Psoas muscle (tissue), 8 donors: ENCODE measurements around the gene ZBTB9. TPM values are rescaled to one million over a fixed set of nuclear protein-coding genes. Genes with fewer than 3 reads are reported as not detected.

Source experiments
- ATAC-seq, 4 donors: fragments of 200-7000 bp; cut with Tn5 transposase; one replicate each; pipeline ENCODE4 v1.9.1; 2020; ENCODE audit warnings: moderate library complexity in 3 of 4, mild to moderate bottlenecking in 2 of 4
- DNase-seq, 2 donors: peaks; one replicate each; pipeline ENCODE4 v3.0.0-alpha.2; 2020
- H3K27ac ChIP-seq: fragments of 200-600 bp; one replicate; pipeline ENCODE4 v1.8.0; 2022
- H3K27me3 ChIP-seq, 3 donors: fragments of 200-600 bp in 1 of 3; one replicate each; pipeline versions ENCODE4 v1.6.1 to v1.8.0; 2013 to 2022; ENCODE audit warnings: low read length in 2 of 3, mild to moderate bottlenecking in 2 of 3, moderate library complexity in 1 of 3; ENCODE audit not compliant: insufficient read depth in 3 of 3
- H3K36me3 ChIP-seq, 2 donors: fragments of 200-600 bp in 1 of 2; one replicate each; pipeline versions ENCODE4 v1.6.1 to v1.8.0; 2013 to 2022; ENCODE audit warnings: low read depth in 1 of 2, mild to moderate bottlenecking in 1 of 2, moderate library complexity in 1 of 2; ENCODE audit not compliant: insufficient read depth in 1 of 2
- H3K4me1 ChIP-seq: fragments of 200-600 bp; one replicate; pipeline ENCODE4 v1.8.0; 2022
- H3K4me3 ChIP-seq: fragments of 200-600 bp; one replicate; pipeline ENCODE4 v1.8.0; 2022; ENCODE audit warnings: mild to moderate bottlenecking
- H3K9me3 ChIP-seq: fragments of 200-600 bp; one replicate; pipeline ENCODE4 v1.8.0; 2022
- WGBS, 3 donors: extraction: QIAGEN DNeasy Blood & Tissue Kit; methylation state at CpG; one replicate each; pipeline versions ENCODE4 v1.1.6 to v1.1.7; 2013; 5-methylcytosine and 5-hydroxymethylcytosine counted together
- intact Hi-C, 2 donors: fragments of 100-400 bp; cut with DNase I; formaldehyde crosslinking; loops; one replicate each; pipeline versions ENCODE4 v1.11.0 to v1.14.2; 2022
- polyA plus RNA-seq, 3 donors: library from polyadenylated mRNA; stranded (reverse); fragments of 200-250 nt; gene quantifications; one replicate each; pipeline ENCODE4 v1.2.3, GENCODE V29; 2013
- total RNA-seq, 4 donors: library from RNA; stranded (reverse); fragmentation: NEBNext Ultra II Directional in 2 of 4; extraction: Animal tissue kit (Norgen Biotek cat#: 25700) in 2 of 4; gene quantifications; one replicate each; pipeline versions ENCODE4 v1.2.1 to v1.2.4, GENCODE V29; 2021 to 2023
- TF ChIP-seq, protein P1 (sequence below): fragments of 200-600 bp; IDR thresholded peaks from one replicate; pipeline ENCODE4 v1.8.0; 2022; ENCODE audit warnings: antibody characterized with exemption
- donor health status: healthy with polysubstance abuse.
- donor health status: DM: no; HTN: no; CAD: no; lungs with moderate emphysema.
- donor health status: Bipolar disorder and iron deficiency.
- donor health status: healthy.
- donor health status: DM: yes; HTN: yes; CAD: no.
- donor health status: DM: no; HTN: no; CAD: no.
- donor health status: DM: no; HTN: no; CAD: no.
- donor health status: DM: yes; HTN: yes; CAD: no.

ZBTB9 gene
- total and polyA plus RNA-seq, 7 donors, result 1.9 to 5.2 (median 3.7) TPM

- Histone ChIP-seq H3K4me3 (no peak overlapping the region), H3K27me3 (no peaks in the 10 kb centered on the region), H3K27ac (no peak overlapping the region), H3K36me3 (peaks cover 0 to 19% of the 10 kb centered on the region in 2 donors), H3K9me3 (no peaks in the 10 kb centered on the region), H3K4me1 (no peaks in the 10 kb centered on the region)
- DNase-seq, result no peak
- TF ChIP-seq, protein P1, sequence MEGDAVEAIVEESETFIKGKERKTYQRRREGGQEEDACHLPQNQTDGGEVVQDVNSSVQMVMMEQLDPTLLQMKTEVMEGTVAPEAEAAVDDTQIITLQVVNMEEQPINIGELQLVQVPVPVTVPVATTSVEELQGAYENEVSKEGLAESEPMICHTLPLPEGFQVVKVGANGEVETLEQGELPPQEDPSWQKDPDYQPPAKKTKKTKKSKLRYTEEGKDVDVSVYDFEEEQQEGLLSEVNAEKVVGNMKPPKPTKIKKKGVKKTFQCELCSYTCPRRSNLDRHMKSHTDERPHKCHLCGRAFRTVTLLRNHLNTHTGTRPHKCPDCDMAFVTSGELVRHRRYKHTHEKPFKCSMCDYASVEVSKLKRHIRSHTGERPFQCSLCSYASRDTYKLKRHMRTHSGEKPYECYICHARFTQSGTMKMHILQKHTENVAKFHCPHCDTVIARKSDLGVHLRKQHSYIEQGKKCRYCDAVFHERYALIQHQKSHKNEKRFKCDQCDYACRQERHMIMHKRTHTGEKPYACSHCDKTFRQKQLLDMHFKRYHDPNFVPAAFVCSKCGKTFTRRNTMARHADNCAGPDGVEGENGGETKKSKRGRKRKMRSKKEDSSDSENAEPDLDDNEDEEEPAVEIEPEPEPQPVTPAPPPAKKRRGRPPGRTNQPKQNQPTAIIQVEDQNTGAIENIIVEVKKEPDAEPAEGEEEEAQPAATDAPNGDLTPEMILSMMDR, result no peak
- ATAC-seq, result no peak
- intact Hi-C loops, result no loop called here
- 86 to 93% (median 88%) methylated on average over 8 of the region's 8 CpGs for WGBS, 3 donors
These were observed 12.1 kb upstream of the ZBTB9 start for GRCh38 chr6:33442283-33442682.

GRCh38 chr6:33443025-33443424 is 11.4 kb upstream of the ZBTB9 start:
- WGBS, 3 donors, result 86 to 93% (median 93%) methylated on average over 16 to 17 of the region's 17 CpGs
- TF ChIP-seq, protein P1, result no peak
- Histone ChIP-seq H3K27ac (no peak overlapping the region), H3K4me1 (no peaks in the 10 kb centered on the region), H3K36me3 (peaks cover 0 to 13% of the 10 kb centered on the region in 2 donors), H3K27me3 (no peaks in the 10 kb centered on the region), H3K9me3 (no peaks in the 10 kb centered on the region), H3K4me3 (no peak overlapping the region)
- DNase-seq (no peak), ATAC-seq (no peak)
- intact Hi-C loops, result no loop called here

DNA sequence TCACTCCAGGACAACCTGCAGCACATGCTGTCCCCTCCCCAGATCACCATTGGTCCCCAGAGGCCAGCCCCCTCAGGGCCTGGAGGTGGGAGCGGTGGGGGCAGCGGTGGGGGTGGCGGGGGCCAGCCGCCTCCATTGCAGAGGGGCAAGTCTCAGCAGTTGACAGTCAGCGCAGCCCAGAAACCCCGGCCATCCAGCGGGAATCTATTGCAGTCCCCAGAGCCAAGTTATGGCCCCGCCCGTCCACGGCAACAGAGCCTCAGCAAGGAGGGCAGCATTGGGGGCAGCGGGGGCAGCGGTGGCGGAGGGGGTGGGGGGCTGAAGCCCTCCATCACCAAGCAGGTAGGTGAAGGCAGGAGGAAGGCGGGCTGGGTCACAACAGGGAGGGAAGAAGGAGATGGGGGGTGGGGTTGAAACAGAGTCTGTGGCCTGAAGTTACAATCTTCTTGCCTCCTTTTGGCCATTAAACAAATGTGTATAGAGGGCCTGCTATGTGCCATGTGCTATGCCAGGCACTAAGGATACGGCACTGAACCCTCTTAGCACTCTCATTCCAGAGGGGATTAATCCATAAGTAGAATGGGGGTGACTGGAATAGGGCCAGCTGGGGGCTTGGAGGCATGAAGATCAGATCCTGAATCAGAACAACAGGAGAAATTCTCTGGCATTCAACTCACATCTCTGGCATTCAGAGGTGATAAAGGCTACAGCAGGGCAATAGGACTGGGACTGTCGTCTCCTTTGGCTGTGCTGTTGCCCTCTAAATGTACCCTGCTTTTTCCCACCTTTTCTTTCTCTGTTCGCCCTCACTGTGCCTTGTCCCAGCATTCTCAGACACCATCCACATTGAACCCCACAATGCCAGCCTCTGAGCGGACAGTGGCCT is 10.5 kb upstream of the ZBTB9 start:
- H3K36me3 ChIP-seq, result peaks cover 0 to 9% of the 10 kb centered on the region in 2 donors
- 86 to 90% (median 89%) methylated on average over 18 of the region's 18 CpGs for WGBS, 3 donors
- no peak overlapping the region for H3K4me3 ChIP-seq
- TF ChIP-seq, protein P1, result no peak
- DNase-seq, result no peak
- no peak overlapping the region for H3K27ac ChIP-seq
- H3K27me3 ChIP-seq, result no peaks in the 10 kb centered on the region
- H3K9me3 ChIP-seq, result no peaks in the 10 kb centered on the region
- ATAC-seq, result no peak
- intact Hi-C loops, result no loop called here
- H3K4me1 ChIP-seq, result no peaks in the 10 kb centered on the region

GRCh38 chr6:33445119-33445603 is 9.2 kb upstream of the ZBTB9 start:
- Histone ChIP-seq H3K36me3 (peaks cover 0 to 9% of the 10 kb centered on the region in 2 donors), H3K27ac (no peak overlapping the region), H3K4me1 (no peaks in the 10 kb centered on the region), H3K27me3 (no peaks in the 10 kb centered on the region), H3K9me3 (no peaks in the 10 kb centered on the region), H3K4me3 (no peak overlapping the region)
- DNase-seq (no peak), ATAC-seq (no peak)
- intact Hi-C loops, result no loop called here
- TF ChIP-seq, protein P1, result no peak
- WGBS, 3 donors, result 65 to 87% (median 78%) methylated on average over 3 of the region's 3 CpGs
